Activated CD4-positive, alpha-beta memory T cell treated with anti-CD3 and anti-CD28 coated beads, Interleukin-2, amount 10 ng/mL, durations not matched to agents 7 days and 5 days (primary cell): ENCODE data around the gene SLC36A1. TPM values are rescaled to one million over a fixed set of nuclear protein-coding genes. Genes with fewer than 3 reads are reported as not detected.

ENCODE experiments used
- CTCF ChIA-PET: fragments of 350-600 bp; sonication (Branson Sonifier 250); formaldehyde crosslinking; loops from one replicate; lab custom pipeline; 2021; ENCODE audit warnings: antibody characterized with exemption, inconsistent platforms; lab: Charles Lee
- POLR2A ChIA-PET: fragments of 350-600 bp; sonication (Branson Sonifier 250); formaldehyde crosslinking; loops from one replicate; lab custom pipeline; 2021; ENCODE audit warnings: antibody characterized with exemption; lab: Charles Lee
- DNase-seq: peaks from one replicate; pipeline ENCODE4 v3.0.0-alpha.2; 2020
- H3K27ac Mint-ChIP-seq: one replicate; pipeline ENCODE4 v1.8.0; 2021; ENCODE audit warnings: mild to moderate bottlenecking, mixed read lengths
- H3K27me3 Mint-ChIP-seq: one replicate; pipeline ENCODE4 v1.8.0; 2021; ENCODE audit warnings: mixed read lengths
- H3K36me3 Mint-ChIP-seq: one replicate; pipeline ENCODE4 v1.8.0; 2021; ENCODE audit warnings: low read depth, mixed read lengths
- H3K4me1 Mint-ChIP-seq: one replicate; pipeline ENCODE4 v1.8.0; 2021; ENCODE audit warnings: mixed read lengths
- H3K4me3 Mint-ChIP-seq: one replicate; pipeline ENCODE4 v1.8.0; 2021; ENCODE audit warnings: mild to moderate bottlenecking, mixed read lengths
- H3K9me3 Mint-ChIP-seq: one replicate; pipeline ENCODE4 v1.8.0; 2021; ENCODE audit warnings: mixed read lengths
- total RNA-seq, 2 experiments: library from RNA; stranded (reverse); gene quantifications; one replicate each; pipeline ENCODE4 v1.2.3, GENCODE V29; 2021

SLC36A1 gene
- total RNA-seq, 2 experiments from 2014 or later = 5.4 to 6.4 TPM

- ChIA-PET CTCF (no interaction called here), POLR2A (no interaction called here)
- Mint-ChIP-seq H3K27ac (no peak overlapping the region), H3K9me3 (peaks cover 2% of the 10 kb centered on the region), H3K36me3 (no peaks in the 10 kb centered on the region), H3K27me3 (peaks cover 13% of the 10 kb centered on the region), H3K4me1 (no peaks in the 10 kb centered on the region), H3K4me3 (no peak overlapping the region)
- DNase-seq = no peak
Measured at GRCh38 chr5:151431666-151432065, 15.7 kb upstream of the SLC36A1 start.

GRCh38 chr5:151432210-151432609 lies 15.2 kb upstream of the SLC36A1 start:
- no peak for DNase-seq
- Mint-ChIP-seq H3K27ac (no peak overlapping the region), H3K9me3 (peaks cover 2% of the 10 kb centered on the region)

GRCh38 chr5:151434570-151435237 lies 12.7 kb upstream of the SLC36A1 start:
- Mint-ChIP-seq H3K4me3 (no peak overlapping the region), H3K27me3 (peaks cover 25% of the 10 kb centered on the region), H3K9me3 (peaks cover under 1% of the 10 kb centered on the region), H3K27ac (no peak overlapping the region), H3K4me1 (no peaks in the 10 kb centered on the region), H3K36me3 (no peaks in the 10 kb centered on the region)
- no peak for DNase-seq
- ChIA-PET POLR2A (no interaction called here), CTCF (interaction anchor here (1.6 kb wide), 1 partner anchor 13 kb away, joined by 5 read pairs; the partner anchor contains the start of gene SLC36A1)

More at GRCh38 chr5:151432210-151432609, 15.2 kb upstream of the SLC36A1 start:
- peaks cover 16% of the 10 kb centered on the region for H3K27me3 Mint-ChIP-seq
- ChIA-PET POLR2A (no interaction called here), CTCF (no interaction called here)
- H3K36me3 Mint-ChIP-seq = no peaks in the 10 kb centered on the region
- no peaks in the 10 kb centered on the region for H3K4me1 Mint-ChIP-seq
- H3K4me3 Mint-ChIP-seq = no peak overlapping the region

- DNase-seq = peak; percentile 33
- CTCF ChIA-PET = interaction anchor here (0.6 to 4.3 kb wide), 21 partner anchors 11 to 326 kb away, joined by 3 to 60 read pairs (median 5); partner anchors contain the start of genes G3BP1 and GM2A
- peak overlapping the region; percentile 95 for H3K4me3 Mint-ChIP-seq
- POLR2A ChIA-PET = interaction anchor here (0.7 to 2.6 kb wide), 9 partner anchors 10 to 999 kb away, joined by 3 to 24 read pairs (median 3); partner anchors contain the start of genes G3BP1 and RPS14
- H3K27me3 Mint-ChIP-seq = peaks cover 22% of the 10 kb centered on the region
- no peaks in the 10 kb centered on the region for H3K36me3 Mint-ChIP-seq
- peaks cover 25% of the 10 kb centered on the region for H3K4me1 Mint-ChIP-seq
- peak overlapping the region; percentile 77 for H3K27ac Mint-ChIP-seq
- no peaks in the 10 kb centered on the region for H3K9me3 Mint-ChIP-seq
Measured at GRCh38 chr5:151448038-151448985, 909 bp downstream of the SLC36A1 start.

GRCh38 chr5:151449297-151449696 lies 1.9 kb downstream of the SLC36A1 start:
- Mint-ChIP-seq H3K9me3 (no peaks in the 10 kb centered on the region), H3K4me1 (peaks cover 25% of the 10 kb centered on the region), H3K4me3 (peak overlapping the region; percentile 95), H3K27me3 (peaks cover 14% of the 10 kb centered on the region), H3K27ac (no peak overlapping the region), H3K36me3 (no peaks in the 10 kb centered on the region)
- POLR2A ChIA-PET = no interaction called here
- CTCF ChIA-PET = interaction anchor here (1.1 to 4.3 kb wide), 3 partner anchors 11 to 321 kb away, joined by 5 to 26 read pairs (median 17); partner anchors contain the start of gene G3BP1
- DNase-seq = no peak

GRCh38 chr5:151449839-151450238 lies 2.4 kb downstream of the SLC36A1 start:
- Mint-ChIP-seq H3K4me3 (no peak overlapping the region), H3K27ac (no peak overlapping the region), H3K27me3 (peaks cover 12% of the 10 kb centered on the region), H3K36me3 (no peaks in the 10 kb centered on the region), H3K4me1 (peaks cover 25% of the 10 kb centered on the region), H3K9me3 (no peaks in the 10 kb centered on the region)
- ChIA-PET CTCF (interaction anchor here (1.1 to 4.3 kb wide), 3 partner anchors 10 to 202 kb away, joined by 3 to 26 read pairs (median 5); no protein-coding TSS in a partner anchor), POLR2A (no interaction called here)
- DNase-seq = no peak

GRCh38 chr5:151450605-151451004 lies 3.2 kb downstream of the SLC36A1 start:
- H3K9me3 Mint-ChIP-seq = no peaks in the 10 kb centered on the region
- ChIA-PET POLR2A (no interaction called here), CTCF (interaction anchor here (1.4 kb wide), 1 partner anchor 50 kb away, joined by 3 read pairs; no protein-coding TSS in a partner anchor)

GRCh38 chr5:151451626-151452520 lies 4.5 kb downstream of the SLC36A1 start:
- ChIA-PET POLR2A (no interaction called here), CTCF (interaction anchor here (1.0 kb wide), 2 partner anchors 9 to 200 kb away, joined by 3 to 6 read pairs; no protein-coding TSS in a partner anchor)
- no peak overlapping the region for H3K27ac Mint-ChIP-seq
- H3K9me3 Mint-ChIP-seq = no peaks in the 10 kb centered on the region
- peaks cover 25% of the 10 kb centered on the region for H3K4me1 Mint-ChIP-seq
- no peaks in the 10 kb centered on the region for H3K36me3 Mint-ChIP-seq
- peaks cover 3% of the 10 kb centered on the region for H3K27me3 Mint-ChIP-seq
- no peak for DNase-seq
- H3K4me3 Mint-ChIP-seq = no peak overlapping the region

More at GRCh38 chr5:151450605-151451004, 3.2 kb downstream of the SLC36A1 start:
- no peak overlapping the region for H3K27ac Mint-ChIP-seq
- no peak overlapping the region for H3K4me3 Mint-ChIP-seq
- DNase-seq = no peak
- peaks cover 5% of the 10 kb centered on the region for H3K27me3 Mint-ChIP-seq
- H3K4me1 Mint-ChIP-seq = peaks cover 25% of the 10 kb centered on the region
- no peaks in the 10 kb centered on the region for H3K36me3 Mint-ChIP-seq

GRCh38 chr5:151454166-151454565 lies 6.8 kb downstream of the SLC36A1 start:
- POLR2A ChIA-PET = no interaction called here
- peaks cover 14% of the 10 kb centered on the region for H3K4me1 Mint-ChIP-seq

GRCh38 chr5:151454889-151455288 lies 7.5 kb downstream of the SLC36A1 start:
- ChIA-PET POLR2A (no interaction called here), CTCF (interaction anchor here (0.7 kb wide), 1 partner anchor 170 kb away, joined by 4 read pairs; no protein-coding TSS in a partner anchor)
- H3K27ac Mint-ChIP-seq = no peak overlapping the region

More at GRCh38 chr5:151454166-151454565, 6.8 kb downstream of the SLC36A1 start:
- Mint-ChIP-seq H3K4me3 (no peak overlapping the region), H3K36me3 (no peaks in the 10 kb centered on the region), H3K27ac (no peak overlapping the region), H3K9me3 (no peaks in the 10 kb centered on the region), H3K27me3 (no peaks in the 10 kb centered on the region)
- DNase-seq = no peak
- CTCF ChIA-PET = no interaction called here

GRCh38 chr5:151456321-151456940 lies 9.0 kb downstream of the SLC36A1 start:
- H3K36me3 Mint-ChIP-seq = no peaks in the 10 kb centered on the region
- H3K4me1 Mint-ChIP-seq = peaks cover 9% of the 10 kb centered on the region

More at GRCh38 chr5:151454889-151455288, 7.5 kb downstream of the SLC36A1 start:
- no peaks in the 10 kb centered on the region for H3K36me3 Mint-ChIP-seq
- DNase-seq = no peak
- peaks cover 9% of the 10 kb centered on the region for H3K4me1 Mint-ChIP-seq
- H3K9me3 Mint-ChIP-seq = no peaks in the 10 kb centered on the region
- H3K4me3 Mint-ChIP-seq = no peak overlapping the region
- H3K27me3 Mint-ChIP-seq = no peaks in the 10 kb centered on the region

More at GRCh38 chr5:151456321-151456940, 9.0 kb downstream of the SLC36A1 start:
- Mint-ChIP-seq H3K9me3 (no peaks in the 10 kb centered on the region), H3K27ac (no peak overlapping the region), H3K27me3 (no peaks in the 10 kb centered on the region), H3K4me3 (no peak overlapping the region)
- POLR2A ChIA-PET = no interaction called here
- DNase-seq = no peak
- CTCF ChIA-PET = interaction anchor here (1.0 to 1.5 kb wide), 2 partner anchors 19 to 196 kb away, joined by 3 read pairs; no protein-coding TSS in a partner anchor
